DMS153 treated with DMSO at 0.1 percent for 48 hours (cell line): Measurements from ENCODE around the gene TDRD12.
"Not testable (repeated sequence)": the region's sequence is repeated elsewhere in the genome, so short reads cannot be mapped to it uniquely, and the experiment has no call there.

ENCODE experiments used
- DNase-seq: peaks from one replicate; lab custom pipeline; 2025; ENCODE audit not compliant: unreplicated experiment; lab: John Stamatoyannopoulos, UW

TDRD12 gene

DNA sequence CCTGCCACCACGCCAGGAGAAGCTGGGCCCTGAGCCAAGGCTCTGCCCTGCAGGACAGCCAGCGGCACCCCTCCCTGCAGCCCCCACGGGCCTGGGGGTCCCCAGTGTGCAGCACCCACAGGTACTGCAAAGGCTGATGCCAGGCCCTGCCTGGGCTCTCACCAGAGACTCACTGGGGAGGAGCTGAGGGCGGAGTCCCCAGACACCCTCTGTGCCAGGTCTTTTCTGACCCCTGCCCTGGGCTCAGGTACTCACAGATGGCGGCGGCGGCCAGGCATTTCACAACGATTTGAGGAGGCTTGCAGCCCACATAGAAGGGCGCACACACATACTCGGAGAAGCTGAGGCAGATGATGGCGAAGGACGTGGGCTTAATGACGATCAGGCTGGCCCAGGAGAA, 144.3 kb downstream of the TDRD12 start:
- no peak for DNase-seq

- DNase-seq, result no peak
Observed at GRCh38 chr19:32864318-32865007, 144.9 kb downstream of the TDRD12 start.

DNA sequence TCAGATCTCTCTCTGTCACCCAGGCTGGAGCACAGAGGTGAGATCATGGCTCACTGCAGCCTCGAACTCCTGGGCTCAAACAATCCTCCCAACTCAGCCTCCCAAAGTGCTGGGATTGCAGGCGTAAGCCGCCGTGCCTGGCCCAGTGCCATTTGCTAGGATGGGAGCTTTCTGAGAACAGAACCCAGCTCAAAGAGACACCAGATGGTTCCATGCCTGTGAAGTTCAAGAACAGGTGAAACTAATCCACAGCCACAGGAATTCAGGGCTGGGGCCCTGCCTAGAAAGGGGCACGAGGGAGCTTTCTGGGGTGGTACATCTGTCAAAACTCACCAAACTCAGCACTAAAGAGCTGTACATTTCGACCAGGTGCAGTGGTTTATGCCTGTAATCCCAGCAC, 145.8 kb downstream of the TDRD12 start:
- no peak for DNase-seq

DNA sequence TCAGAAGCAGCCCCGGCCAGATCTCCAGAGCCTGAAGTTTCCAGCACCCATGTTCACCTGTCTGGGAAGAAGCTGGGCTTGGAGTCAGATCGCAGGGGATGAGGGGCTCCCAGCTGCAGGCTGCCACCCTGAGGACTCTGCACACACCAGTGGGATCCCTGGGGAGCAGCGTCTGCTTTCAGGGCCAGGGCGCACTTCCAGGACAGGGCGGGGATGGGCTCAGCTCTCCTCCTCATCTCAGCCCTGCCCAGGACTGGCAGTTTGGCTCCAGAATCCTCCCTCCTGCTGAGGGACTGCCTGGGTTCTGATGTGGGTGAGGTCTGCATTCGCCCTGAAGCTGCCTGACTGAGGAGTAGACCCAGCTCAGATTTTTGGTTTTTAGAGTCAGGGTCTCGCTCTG, 146.5 kb downstream of the TDRD12 start:
- DNase-seq, result no peak

DNA sequence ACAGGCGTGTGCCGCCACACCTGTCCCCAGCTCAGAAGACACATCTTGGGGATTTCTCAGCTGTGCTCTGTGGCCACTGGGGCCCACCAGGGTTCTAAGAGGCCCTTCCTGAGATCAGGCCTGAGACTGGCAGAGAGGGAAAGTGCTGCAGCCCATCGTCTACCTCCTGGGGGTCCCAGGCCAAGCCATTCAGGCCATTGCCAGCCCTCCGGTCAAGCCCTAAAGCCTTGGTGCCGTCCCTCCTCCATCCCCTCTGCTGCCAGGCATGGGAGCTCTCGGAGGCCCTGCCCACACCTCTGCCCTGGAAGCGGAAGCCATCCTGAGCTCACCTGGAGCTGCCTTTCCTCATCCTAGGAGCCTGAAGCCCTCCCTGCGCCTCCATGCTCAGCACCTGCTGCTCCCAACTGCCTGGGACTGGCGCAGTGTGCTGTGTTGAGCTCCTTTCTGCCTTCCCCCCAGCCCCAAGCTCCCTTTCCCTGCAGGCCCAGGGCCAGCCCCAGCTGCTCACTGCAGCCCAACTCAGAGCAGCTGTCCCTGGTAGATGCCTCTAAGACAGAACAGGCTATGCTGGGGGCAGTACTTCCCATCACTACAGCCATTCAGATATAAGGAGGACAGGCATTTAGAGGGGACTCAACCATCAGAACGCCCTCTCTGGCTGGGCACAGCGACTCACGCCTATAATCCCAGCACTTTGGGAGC, 147.1 kb downstream of the TDRD12 start:
- no peak for DNase-seq

GRCh38 chr19:32867436-32867835, 147.9 kb downstream of the TDRD12 start:
- DNase-seq, result not testable (repeated sequence)

DNA sequence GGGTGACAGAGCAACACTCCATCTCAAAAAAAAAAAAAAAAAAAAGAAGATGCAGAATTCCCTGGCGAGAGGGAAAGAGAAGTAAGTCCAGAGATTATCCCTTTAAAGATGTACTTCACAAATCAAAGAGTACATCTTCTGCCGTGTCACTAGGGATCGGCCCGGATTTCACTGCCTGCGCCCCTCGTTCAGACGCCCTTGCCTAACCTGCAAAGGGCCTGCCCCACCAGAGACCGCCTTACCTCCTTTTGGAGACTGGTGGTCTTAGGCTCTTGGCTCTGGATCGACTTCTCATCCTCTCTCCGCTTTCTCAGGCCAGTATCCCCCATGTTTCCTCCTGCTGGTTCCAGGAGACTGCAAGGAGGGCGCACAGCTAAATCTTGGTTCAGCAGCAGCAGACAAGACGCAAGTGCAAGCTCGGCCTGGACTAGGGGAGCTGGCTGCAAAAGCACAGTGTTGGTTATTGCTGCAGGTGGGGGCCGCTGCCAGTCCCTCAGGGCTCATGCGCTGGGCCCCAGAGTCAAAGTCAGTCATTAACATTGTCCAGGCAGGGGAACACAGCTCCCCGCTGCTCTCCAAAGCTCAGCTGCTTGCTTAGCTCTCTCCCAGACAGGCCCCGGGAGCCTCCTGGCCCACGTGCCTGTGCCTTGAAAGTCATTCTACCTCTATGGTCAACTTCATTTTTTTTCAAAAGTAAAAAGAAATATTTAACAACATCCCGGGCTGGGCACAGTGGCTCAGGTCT, 148.8 kb downstream of the TDRD12 start:
- no peak for DNase-seq

DNA sequence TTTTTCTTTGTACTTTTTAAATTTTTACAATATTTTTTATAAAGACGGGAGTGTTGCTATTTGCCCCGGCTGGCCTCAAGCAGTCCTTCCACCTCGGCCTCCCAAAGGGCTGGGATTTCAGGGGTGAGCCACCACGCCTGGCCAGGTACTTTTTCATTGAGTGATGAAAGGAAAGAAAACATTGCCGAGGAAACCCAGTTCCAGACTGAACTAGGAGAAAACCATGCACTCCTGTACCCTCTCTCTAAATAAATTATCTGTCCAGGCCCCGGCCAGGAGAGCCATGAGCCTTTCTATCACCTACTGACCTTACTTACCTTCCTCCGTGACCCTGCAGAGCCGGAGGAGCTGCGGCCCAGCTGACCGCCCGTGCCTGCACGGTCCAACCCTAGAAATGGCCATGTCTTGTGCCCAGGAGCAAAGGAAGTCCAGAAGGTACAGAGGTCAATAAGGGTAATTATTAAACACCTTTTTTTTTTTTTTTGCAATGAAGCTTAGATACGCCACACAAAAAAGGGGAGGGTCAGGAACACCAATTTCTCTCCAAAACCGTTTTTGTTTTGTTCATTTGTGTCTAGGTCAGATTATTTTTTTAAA, 149.9 kb downstream of the TDRD12 start, which contains the start of gene SLC7A9:
Gene SLC7A9 (minus strand): TSS at position 399 of the 597 bp plus-strand sequence. CDS start 1,233 bp downstream, outside the sequence.
- DNase-seq, result no peak

DNA sequence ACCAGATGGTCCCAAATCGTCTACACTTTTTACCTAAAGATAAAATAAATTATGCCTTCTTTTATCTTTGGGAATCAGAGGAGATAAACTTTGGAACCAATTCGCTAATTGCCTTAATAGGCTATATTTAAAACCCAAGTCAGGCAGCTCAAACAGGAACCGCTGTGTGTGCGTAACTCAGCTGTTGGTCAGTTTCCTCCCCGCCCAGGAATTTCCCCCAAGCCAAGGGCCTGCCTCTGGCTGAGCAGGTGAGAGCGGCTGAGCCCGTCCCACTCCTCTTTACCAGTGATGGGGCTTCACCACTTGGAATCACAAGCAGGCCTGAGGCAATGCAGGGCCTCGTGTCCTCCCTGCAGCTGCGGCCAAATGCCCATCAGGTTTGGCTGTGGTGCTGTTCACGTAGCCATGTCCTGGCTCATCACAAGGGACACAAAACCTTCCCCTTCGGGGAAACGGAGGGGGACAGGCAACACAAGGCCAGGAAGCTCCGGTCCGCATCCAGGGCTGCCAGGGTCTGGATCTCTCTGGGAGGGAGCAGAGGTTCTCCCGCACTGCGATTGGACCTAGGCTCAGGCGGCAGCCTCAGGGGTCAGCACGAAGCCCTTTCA, 150.5 kb downstream of the TDRD12 start:
- no peak for DNase-seq

GRCh38 chr19:32870981-32871451, 151.4 kb downstream of the TDRD12 start:
- DNase-seq, result no peak

DNA sequence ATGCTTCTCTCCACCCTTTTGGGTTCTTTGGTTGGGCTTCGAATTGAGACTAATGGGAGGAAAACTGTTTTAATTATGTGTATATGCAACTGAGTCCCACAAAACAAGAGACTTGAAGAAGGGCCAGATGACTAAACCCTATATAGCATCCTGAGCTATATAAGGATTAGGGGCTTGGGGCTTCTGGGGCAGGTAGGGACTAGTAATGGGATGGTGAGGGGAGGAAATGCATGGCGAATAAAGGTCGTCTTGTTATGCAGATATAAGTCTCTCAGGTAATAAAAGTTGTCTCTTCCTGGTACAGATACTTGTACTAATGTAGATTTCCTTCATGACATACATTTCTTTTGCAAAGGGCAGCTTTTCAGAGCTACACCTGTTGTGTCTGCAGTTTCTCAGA, 152.8 kb downstream of the TDRD12 start:
- no peak for DNase-seq

- DNase-seq, result no peak
Observed at GRCh38 chr19:32873247-32873959, 153.8 kb downstream of the TDRD12 start.

- DNase-seq, result no peak
Observed at GRCh38 chr19:32874605-32875004, 155.0 kb downstream of the TDRD12 start.

DNA sequence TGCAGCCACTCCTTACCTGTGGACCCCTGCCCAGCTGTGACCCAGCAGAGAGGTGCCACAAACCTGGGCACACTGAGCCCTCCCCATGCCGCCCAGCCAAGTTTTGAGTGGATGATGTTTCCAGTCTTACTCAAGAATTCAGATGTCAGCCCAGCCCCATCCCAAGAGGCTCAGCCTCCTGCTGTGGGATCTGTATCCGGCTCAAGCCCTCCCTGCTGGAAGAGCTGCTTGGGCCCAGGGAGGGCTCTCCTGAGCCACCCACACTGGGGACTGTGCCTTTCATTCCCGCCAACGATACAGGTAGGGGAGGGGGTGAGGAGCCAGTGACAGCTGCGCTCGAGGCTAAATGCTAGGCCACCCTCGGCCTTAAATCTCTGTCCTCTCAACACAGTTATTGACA, 155.9 kb downstream of the TDRD12 start:
- no peak for DNase-seq

DNA sequence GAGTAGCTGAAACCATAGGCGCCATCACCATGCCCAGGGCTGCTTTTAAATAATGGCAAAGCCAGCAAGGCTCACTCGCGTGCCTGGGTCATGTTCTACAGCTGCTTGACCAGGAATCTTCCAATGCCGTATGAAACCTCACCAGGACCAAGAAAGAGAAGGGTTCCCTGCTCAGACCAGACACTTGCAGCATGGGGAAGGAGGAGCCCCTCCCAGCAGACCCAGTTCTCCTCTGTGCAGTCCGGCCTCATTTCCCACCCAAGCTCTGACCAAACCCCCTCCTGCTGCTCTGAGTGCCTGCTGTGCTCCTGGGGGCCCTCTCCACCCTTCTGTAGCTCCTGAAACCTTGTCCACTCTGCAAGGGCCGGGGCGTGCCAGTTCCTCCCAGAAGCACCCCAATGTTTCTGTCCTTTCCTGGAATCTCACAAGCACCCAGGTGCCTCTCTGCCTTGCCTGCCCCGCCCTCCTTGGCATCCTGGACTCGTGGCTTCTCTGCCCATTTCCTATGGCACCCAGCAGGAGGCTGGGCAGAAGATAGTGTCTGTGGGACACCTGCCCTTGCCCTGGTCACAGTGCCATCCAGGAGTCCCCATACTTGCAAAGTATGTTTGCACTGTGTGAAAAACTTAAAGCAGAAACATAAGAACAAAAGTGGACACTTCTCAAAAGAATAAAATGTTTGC, 156.8 kb downstream of the TDRD12 start:
- no peak for DNase-seq

DNA sequence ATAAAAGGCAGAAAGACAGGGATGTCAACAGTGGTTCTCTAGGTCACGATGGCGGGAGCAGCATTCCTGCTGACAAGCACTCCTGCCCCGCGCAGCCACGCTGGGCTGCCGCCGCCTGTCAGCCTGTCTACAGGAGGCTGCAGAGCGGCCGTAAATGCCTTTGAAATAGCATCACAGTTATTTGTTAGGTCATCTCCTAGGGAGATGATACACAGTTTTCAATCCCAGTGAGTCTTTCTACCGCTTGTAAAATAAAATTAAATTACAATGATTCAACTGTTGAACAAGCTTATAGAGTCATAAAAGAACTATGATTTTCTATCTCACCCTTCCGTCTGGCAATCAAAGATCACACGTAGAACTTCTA, 157.3 kb downstream of the TDRD12 start:
- DNase-seq, result no peak
